Glomerular endothelial cell (primary cell): ENCODE measurements around the gene RB1. TPM values are rescaled to one million over a fixed set of nuclear protein-coding genes. Genes with fewer than 3 reads are reported as not detected.
"Not testable (repeated sequence)": the region's sequence is repeated elsewhere in the genome, so short reads cannot be mapped to it uniquely, and the experiment has no call there.

Source experiments
- DNase-seq: peaks from one replicate; pipeline ENCODE4 v3.0.0-alpha.2; 2011; ENCODE audit warnings: low read depth, low spot score; ENCODE audit errors: extremely low read depth
- total RNA-seq: library from RNA; depleted of rRNA; stranded (reverse); fragments of >200 nt; gene quantifications from 2 replicates; pipeline ENCODE4 v1.2.3, GENCODE V29; 2015

The RB1 gene
- total RNA-seq, 1 donor from 2014 or later = 47.0 TPM

GRCh38 chr13:48404952-48405351 is 101.4 kb downstream of the RB1 start:
- no peak for DNase-seq

GRCh38 chr13:48405875-48406274 is 102.3 kb downstream of the RB1 start:
- no peak for DNase-seq

GRCh38 chr13:48410199-48410598 is 106.6 kb downstream of the RB1 start:
- DNase-seq = no peak

- DNase-seq = no peak
These were observed 107.7 kb downstream of the RB1 start for GRCh38 chr13:48411147-48411794.

- DNase-seq = no peak
These were observed 108.4 kb downstream of the RB1 start for GRCh38 chr13:48411841-48412531.

GRCh38 chr13:48412881-48413351 is 109.4 kb downstream of the RB1 start, which contains the start of gene LPAR6:
Gene LPAR6, minus strand, starts transcription at chr13:48413113. Its CDS starts 690 bp downstream, at chr13:48412423.
- DNase-seq = no peak

GRCh38 chr13:48414501-48414900 is 111.0 kb downstream of the RB1 start:
- no peak for DNase-seq

GRCh38 chr13:48415516-48415915 is 112.0 kb downstream of the RB1 start:
- DNase-seq = no peak

- DNase-seq = not testable (repeated sequence)
These were observed 118.5 kb downstream of the RB1 start for GRCh38 chr13:48422003-48422402.

GRCh38 chr13:48424212-48424611 is 120.7 kb downstream of the RB1 start:
- DNase-seq = no peak

- no peak for DNase-seq
These were observed 122.5 kb downstream of the RB1 start for GRCh38 chr13:48426052-48426451.

- not testable (repeated sequence) for DNase-seq
These were observed 123.3 kb downstream of the RB1 start for GRCh38 chr13:48426755-48427298.

GRCh38 chr13:48429036-48429435 is 125.5 kb downstream of the RB1 start:
- DNase-seq = no peak

GRCh38 chr13:48429886-48430285 is 126.3 kb downstream of the RB1 start:
- DNase-seq = no peak

- no peak for DNase-seq
These were observed 127.9 kb downstream of the RB1 start for GRCh38 chr13:48431431-48431830.

GRCh38 chr13:48431987-48432615 is 128.6 kb downstream of the RB1 start:
- no peak for DNase-seq

GRCh38 chr13:48434200-48434599 is 130.6 kb downstream of the RB1 start:
- no peak for DNase-seq

GRCh38 chr13:48436661-48437288 is 133.2 kb downstream of the RB1 start:
- DNase-seq = no peak

- DNase-seq = no peak
These were observed 133.8 kb downstream of the RB1 start for GRCh38 chr13:48437371-48437770.

GRCh38 chr13:48443442-48444208 is 140.1 kb downstream of the RB1 start:
- DNase-seq = no peak
